ENCODE measurements around the gene IL36B.

- TF ChIP-seq, protein P1, sequence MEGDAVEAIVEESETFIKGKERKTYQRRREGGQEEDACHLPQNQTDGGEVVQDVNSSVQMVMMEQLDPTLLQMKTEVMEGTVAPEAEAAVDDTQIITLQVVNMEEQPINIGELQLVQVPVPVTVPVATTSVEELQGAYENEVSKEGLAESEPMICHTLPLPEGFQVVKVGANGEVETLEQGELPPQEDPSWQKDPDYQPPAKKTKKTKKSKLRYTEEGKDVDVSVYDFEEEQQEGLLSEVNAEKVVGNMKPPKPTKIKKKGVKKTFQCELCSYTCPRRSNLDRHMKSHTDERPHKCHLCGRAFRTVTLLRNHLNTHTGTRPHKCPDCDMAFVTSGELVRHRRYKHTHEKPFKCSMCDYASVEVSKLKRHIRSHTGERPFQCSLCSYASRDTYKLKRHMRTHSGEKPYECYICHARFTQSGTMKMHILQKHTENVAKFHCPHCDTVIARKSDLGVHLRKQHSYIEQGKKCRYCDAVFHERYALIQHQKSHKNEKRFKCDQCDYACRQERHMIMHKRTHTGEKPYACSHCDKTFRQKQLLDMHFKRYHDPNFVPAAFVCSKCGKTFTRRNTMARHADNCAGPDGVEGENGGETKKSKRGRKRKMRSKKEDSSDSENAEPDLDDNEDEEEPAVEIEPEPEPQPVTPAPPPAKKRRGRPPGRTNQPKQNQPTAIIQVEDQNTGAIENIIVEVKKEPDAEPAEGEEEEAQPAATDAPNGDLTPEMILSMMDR (IDR thresholded peaks at IDR 0.05) = no peak
- no peak for TF ChIP-seq POLR2A (IDR thresholded peaks at IDR 0.05)
Measured at GRCh38 chr2:113053666-113054065, 999 bp upstream of the IL36B start.
